H1 (cell line): ENCODE measurements around the gene CHD1. TPM values are rescaled to one million over a fixed set of nuclear protein-coding genes. Genes with fewer than 3 reads are reported as not detected.

Experiments used
- CTCF ChIA-PET: fragments of 300-600 bp; sonication (Branson Sonifier 250); formaldehyde crosslinking; loops from one replicate; lab custom pipeline; 2021; ENCODE audit not compliant: partially characterized antibody; lab: Charles Lee
- POLR2A ChIA-PET: fragments of 300-600 bp; sonication (Branson Sonifier 250); formaldehyde crosslinking; loops from one replicate; lab custom pipeline; 2021; ENCODE audit warnings: inconsistent platforms; ENCODE audit not compliant: partially characterized antibody; lab: Charles Lee
- DNase-seq, 2 experiments: peaks; one replicate each; pipeline versions ENCODE4 v3.0.0 to v3.0.0-alpha.2; 2010 to 2022; ENCODE audit warnings: low spot score in 2 of 2, low read depth in 1 of 2, mixed read lengths in 1 of 2
- FAIRE-seq: peaks from 2 replicates; lab custom pipeline; 2011; peaks lifted over from hg19 to GRCh38; lab: Jason Lieb, UNC
- H2AFZ ChIP-seq: 2 replicates; pipeline ENCODE4 v1.8.1; 2012; ENCODE audit warnings: low read length, inconsistent platforms
- H2AK5ac ChIP-seq: 2 replicates; pipeline ENCODE4 v1.6.1; 2013; ENCODE audit warnings: low read depth, low read length
- H2BK120ac ChIP-seq: replicated peaks from 2 replicates; pipeline ENCODE3; 2013; ENCODE audit warnings: low read depth, low read length, inconsistent platforms
- H2BK12ac ChIP-seq: 2 replicates; pipeline ENCODE4 v1.6.1; 2013; ENCODE audit warnings: low read depth, low read length
- H2BK15ac ChIP-seq: 2 replicates; pipeline ENCODE4 v1.6.1; 2013; ENCODE audit warnings: low read length
- H2BK20ac ChIP-seq: 2 replicates; pipeline ENCODE4 v1.6.1; 2013; ENCODE audit warnings: low read length
- H2BK5ac ChIP-seq: 2 replicates; pipeline ENCODE4 v1.6.1; 2013; ENCODE audit warnings: low read depth, low read length
- H3K14ac ChIP-seq: 2 replicates; pipeline ENCODE4 v1.6.1; 2013; ENCODE audit warnings: inconsistent platforms; ENCODE audit not compliant: insufficient read length
- H3K18ac ChIP-seq: 2 replicates; pipeline ENCODE4 v1.6.1; 2013; ENCODE audit warnings: low read length; ENCODE audit errors: extremely low read depth
- H3K23ac ChIP-seq: 2 replicates; pipeline ENCODE4 v1.6.1; 2013; ENCODE audit warnings: inconsistent platforms; ENCODE audit not compliant: insufficient read length
- H3K23me2 ChIP-seq: 2 replicates; pipeline ENCODE4 v1.6.1; 2013; ENCODE audit warnings: low read depth, low read length
- H3K27ac ChIP-seq: 2 replicates; pipeline ENCODE4 v1.6.1; 2011; ENCODE audit warnings: low read depth, low read length, inconsistent platforms
- H3K27me3 ChIP-seq, 4 experiments: replicated peaks in 1 of 4; 1 replicate in 1 of 4; 2 replicates in 3 of 4; pipeline versions ENCODE4 v1.6.1 to v1.8.1; 2011 to 2013; ENCODE audit warnings: low read length in 3 of 4, mild to moderate bottlenecking in 3 of 4, inconsistent platforms in 2 of 4, mixed read lengths in 2 of 4, moderate library complexity in 1 of 4; ENCODE audit not compliant: control insufficient read depth in 3 of 4, insufficient read depth in 3 of 4; ENCODE audit errors: extremely low read depth in 1 of 4
- H3K36me3 ChIP-seq, 4 experiments: 2 replicates each; pipeline versions ENCODE4 v1.6.1 to v1.8.1; 2011 to 2013; ENCODE audit warnings: mild to moderate bottlenecking in 4 of 4, low read length in 3 of 4, moderate library complexity in 2 of 4, control low read depth in 1 of 4, inconsistent platforms in 1 of 4; ENCODE audit not compliant: insufficient read depth in 4 of 4, control insufficient read depth in 2 of 4
- H3K4ac ChIP-seq: replicated peaks from 2 replicates; pipeline ENCODE3; 2013; ENCODE audit warnings: low read length, low read depth, mixed read lengths, inconsistent platforms; ENCODE audit not compliant: insufficient read length
- H3K4me1 ChIP-seq, 4 experiments: replicated peaks in 1 of 4; 1 replicate in 1 of 4; 2 replicates in 3 of 4; pipeline versions ENCODE4 v1.6.1 to v1.8.1; 2011 to 2013; ENCODE audit warnings: low read length in 3 of 4, inconsistent platforms in 2 of 4, mixed read lengths in 1 of 4; ENCODE audit not compliant: insufficient read depth in 4 of 4, control insufficient read depth in 3 of 4
- H3K4me2 ChIP-seq, 2 experiments: 2 replicates each; pipeline versions ENCODE4 v1.6.1 to v1.8.1; 2011 to 2013; ENCODE audit warnings: low read depth in 2 of 2, low read length in 2 of 2, control low read depth in 1 of 2, inconsistent platforms in 1 of 2, mild to moderate bottlenecking in 1 of 2; ENCODE audit not compliant: insufficient read depth in 1 of 2
- H3K4me3 ChIP-seq, 4 experiments: fragments of 200-600, 300-600 bp in 1 of 4; sonication (generic), shearing (Covaris generic), sonication (Bioruptor Twin) in 1 of 4; 2 replicates each; pipeline versions ENCODE4 v1.5.1 to v1.8.1; 2011 to 2016; ENCODE audit warnings: low read length in 4 of 4, low read depth in 3 of 4, control low read depth in 2 of 4, inconsistent platforms in 2 of 4, mild to moderate bottlenecking in 2 of 4, mixed read lengths in 1 of 4, moderate library complexity in 1 of 4; ENCODE audit not compliant: insufficient read depth in 2 of 4; ENCODE audit errors: extremely low read depth in 1 of 4
- H3K56ac ChIP-seq: replicated peaks from 2 replicates; pipeline ENCODE3; 2013; ENCODE audit warnings: low read depth, mild to moderate bottlenecking, mixed read lengths, low read length, inconsistent platforms; ENCODE audit not compliant: insufficient read length
- H3K79me1 ChIP-seq: 2 replicates; pipeline ENCODE4 v1.6.1; 2013; ENCODE audit warnings: low read depth, low read length, control low read depth
- H3K79me2 ChIP-seq, 2 experiments: 2 replicates each; pipeline versions ENCODE4 v1.6.1 to v1.8.1; 2012 to 2013; ENCODE audit warnings: low read length in 2 of 2, mild to moderate bottlenecking in 2 of 2, inconsistent platforms in 1 of 2; ENCODE audit not compliant: insufficient read depth in 2 of 2, control insufficient read depth in 1 of 2
- H3K9ac ChIP-seq, 4 experiments: replicated peaks in 1 of 4; 1 replicate in 1 of 4; 2 replicates in 3 of 4; pipeline versions ENCODE4 v1.6.1 to v1.8.1; 2011 to 2013; ENCODE audit warnings: low read depth in 3 of 4, low read length in 3 of 4, control low read depth in 2 of 4, mild to moderate bottlenecking in 2 of 4, moderate library complexity in 2 of 4, inconsistent platforms in 1 of 4; ENCODE audit errors: extremely low read depth in 1 of 4
- H3K9me3 ChIP-seq, 2 experiments: 2 replicates each; pipeline versions ENCODE4 v1.6.1 to v1.8.1; 2012 to 2013; ENCODE audit warnings: mild to moderate bottlenecking in 2 of 2, moderate library complexity in 2 of 2, control low read depth in 1 of 2, inconsistent platforms in 1 of 2, low read depth in 1 of 2, low read length in 1 of 2, mixed read lengths in 1 of 2; ENCODE audit not compliant: insufficient read depth in 2 of 2
- H4K20me1 ChIP-seq, 2 experiments: replicated peaks in 1 of 2; 2 replicates each; pipeline versions ENCODE3 to v1.8.1; 2011 to 2013; ENCODE audit warnings: inconsistent platforms in 2 of 2, low read length in 2 of 2, mild to moderate bottlenecking in 1 of 2; ENCODE audit not compliant: insufficient read depth in 2 of 2, control insufficient read depth in 1 of 2
- H4K5ac ChIP-seq: 2 replicates; pipeline ENCODE4 v1.6.1; 2013; ENCODE audit warnings: low read length, low read depth, mixed read lengths, inconsistent platforms; ENCODE audit not compliant: insufficient read length
- H4K8ac ChIP-seq: 2 replicates; pipeline ENCODE4 v1.8.0; 2013; ENCODE audit warnings: mild to moderate bottlenecking, moderate library complexity, low read length, inconsistent platforms; ENCODE audit not compliant: insufficient read depth; ENCODE audit errors: extremely low read depth
- H4K91ac ChIP-seq: replicated peaks from 2 replicates; pipeline ENCODE3; 2013; ENCODE audit warnings: low read length, mixed read lengths, inconsistent platforms; ENCODE audit not compliant: insufficient read length
- CHD1 ChIP-seq: IDR thresholded peaks from 2 replicates; pipeline ENCODE4 v1.6.1; 2012; ENCODE audit warnings: low read depth, low read length, improper control_type of control experiment
- CTCF ChIP-seq, 3 experiments: IDR thresholded peaks; 1 replicate in 2 of 3; 2 replicates in 1 of 3; pipeline versions ENCODE4 v1.5.1 to v1.6.1; 2011; ENCODE audit warnings: low read length in 3 of 3, mild to moderate bottlenecking in 3 of 3, inconsistent platforms in 2 of 3, low read depth in 1 of 3, moderate library complexity in 1 of 3; ENCODE audit not compliant: insufficient read depth in 1 of 3; ENCODE audit errors: control extremely low read depth in 1 of 3
- E2F6 ChIP-seq: IDR thresholded peaks from 2 replicates; pipeline ENCODE4 v1.6.1; 2012; ENCODE audit warnings: inconsistent platforms
- FOSL1 ChIP-seq: IDR thresholded peaks from 2 replicates; pipeline ENCODE4 v1.6.1; 2011; ENCODE audit warnings: mild to moderate bottlenecking, low read depth, low read length, moderate library complexity; ENCODE audit not compliant: insufficient read depth
- JUN ChIP-seq: IDR thresholded peaks from 2 replicates; pipeline ENCODE4 v1.6.1; 2011; ENCODE audit warnings: low read depth, mild to moderate bottlenecking, improper control_type of control experiment, low read length
- KDM1A ChIP-seq: fragments of 200-600, 300-600 bp; sonication (generic); IDR thresholded peaks from 2 replicates; pipeline ENCODE4 v1.7.1; 2016; ENCODE audit warnings: mild to moderate bottlenecking, low read length, borderline replicate concordance
- NRF1 ChIP-seq: IDR thresholded peaks from 2 replicates; pipeline ENCODE4 v1.6.1; 2011; ENCODE audit warnings: mild to moderate bottlenecking, low read depth, low read length, improper control_type of control experiment
- POLR2A ChIP-seq, 2 experiments: IDR thresholded peaks; 1 replicate in 1 of 2; 2 replicates in 1 of 2; pipeline ENCODE4 v1.6.1; 2011; ENCODE audit warnings: low read depth in 2 of 2, low read length in 2 of 2, mild to moderate bottlenecking in 2 of 2; ENCODE audit errors: control extremely low read depth in 1 of 2
- SP4 ChIP-seq: IDR thresholded peaks from 2 replicates; pipeline ENCODE4 v1.6.1; 2012; ENCODE audit warnings: low read length, inconsistent platforms
- USF2 ChIP-seq: IDR thresholded peaks from 2 replicates; pipeline ENCODE4 v1.6.1; 2011; ENCODE audit warnings: low read length, improper control_type of control experiment
- WGBS, 2 experiments: shearing (Covaris generic) in 1 of 2; methylation state at CpG; one replicate each; pipeline versions ENCODE4 v1.1.6 to v1.1.7; 2013 to 2015; ENCODE audit warnings: low lambda C conversion rate in 2 of 2, mixed read lengths in 2 of 2, inconsistent platforms in 1 of 2, low coverage in 1 of 2, missing lambda C conversion rate in 1 of 2; ENCODE audit not compliant: insufficient replicate concordance in 2 of 2, insufficient coverage in 1 of 2, insufficient read length in 1 of 2; ENCODE audit errors: extremely low coverage in 1 of 2, missing lambda C conversion rate in 1 of 2; 5-methylcytosine and 5-hydroxymethylcytosine counted together
- polyA plus RNA-seq, 7 experiments: library from polyadenylated mRNA; depleted of rRNA in 3 of 7; stranded (reverse) in 5 of 7; unstranded in 2 of 7; fragments of >200 nt in 5 of 7; fragments of 200-250 nt in 2 of 7; gene quantifications; 1 replicate in 5 of 7; 2 replicates in 1 of 7; 4 replicates in 1 of 7; pipeline versions ENCODE4 v1.2.1 to v1.2.3, GENCODE V29; 2011 to 2013; ENCODE audit warnings: missing spikeins in 2 of 7, mixed read lengths in 2 of 7
- total RNA-seq: library from RNA; stranded (reverse); fragmentation: NEBNext Ultra II Directional; extraction: Animal tissue kit (Norgen Biotek cat#: 25700); gene quantifications from 2 replicates; pipeline ENCODE4 v1.2.1, GENCODE V29; 2021

CHD1 gene
- total and polyA plus RNA-seq, 2 of the 8 experiments (the other 6 are each of a cell fraction or from before 2014, with no cell fraction given), result 15.6 to 53.0 TPM

- Histone ChIP-seq H2BK120ac (no peak overlapping the region), H4K5ac (no peak overlapping the region), H3K79me2 (no peaks in the 10 kb centered on the region), H4K20me1 (no peaks in the 10 kb centered on the region), H3K27ac (no peak overlapping the region), H2BK15ac (no peak overlapping the region), H2AFZ (no peak overlapping the region), H3K14ac (no peak overlapping the region), H4K8ac (no peak overlapping the region), H3K9ac (no peak overlapping the region), H3K4me2 (no peak overlapping the region), H3K36me3 (no peaks in the 10 kb centered on the region), H3K27me3 (no peaks in the 10 kb centered on the region), H3K23ac (no peak overlapping the region), H3K4me3 (no peak overlapping the region), H3K79me1 (no peaks in the 10 kb centered on the region), H2AK5ac (no peak overlapping the region), H3K56ac (no peak overlapping the region), H2BK5ac (no peak overlapping the region), H3K4me1 (no peaks in the 10 kb centered on the region), H4K91ac (no peak overlapping the region), H3K9me3 (no peaks in the 10 kb centered on the region), H2BK20ac (no peak overlapping the region), H3K23me2 (no peaks in the 10 kb centered on the region; the same call in 1 of the 2 replicates), H2BK12ac (no peak overlapping the region), H3K4ac (no peak overlapping the region), H3K18ac (no peak overlapping the region)
- WGBS, 2 experiments, result 94% methylated on average over 3 of the region's 3 CpGs; no CpG with 5 or more reads in 1 of the 2 experiments
- FAIRE-seq (no peak), DNase-seq (no peak)
- POLR2A ChIA-PET, result interaction anchor here (0.7 kb wide), 1 partner anchor 1254 kb away, joined by 3 read pairs; no protein-coding TSS in a partner anchor
- CTCF ChIA-PET, result interaction anchor here (1.0 to 2.3 kb wide), 2 partner anchors 9 to 17 kb away, joined by 3 to 10 read pairs; no protein-coding TSS in a partner anchor
- TF ChIP-seq KDM1A (no peak), E2F6 (no peak), POLR2A (IDR thresholded peaks at IDR 0.05; ENCODE audit: control extremely low read depth in 1 of 2, low read depth in 2 of 2, low read length in 2 of 2) (no peak), FOSL1 (no peak), NRF1 (no peak), CTCF (IDR thresholded peaks at IDR 0.05; ENCODE audit: control extremely low read depth in 1 of 3, insufficient read depth in 1 of 3, low read depth in 1 of 3, low read length in 3 of 3) (no peak), JUN (no peak), USF2 (no peak), SP4 (no peak), CHD1 (no peak)
Observed at GRCh38 chr5:98813755-98814154, 115.1 kb downstream of the CHD1 start.
